Endometrial microvascular endothelial cells (primary cell): Measurements from ENCODE around the gene TBX4. TPM values are rescaled to one million over a fixed set of nuclear protein-coding genes. Genes with fewer than 3 reads are reported as not detected.

Experiments
- in situ Hi-C: cut with HindIII; loops from 2 replicates; pipeline ENCODE4 v1.10.0; 2017; ENCODE audit warnings: low sequenced_read_pairs, low pct_unique_long_range_greater_than_20kb; ENCODE audit errors: inconsistent ontology term
- total RNA-seq: library from RNA; depleted of rRNA; stranded (reverse); fragments of >200 nt; gene quantifications from one replicate; pipeline ENCODE4 v1.2.3, GENCODE V29; 2015; ENCODE audit errors: inconsistent ontology term

Gene TBX4
- total RNA-seq, 1 donor from 2014 or later = not detected

DNA sequence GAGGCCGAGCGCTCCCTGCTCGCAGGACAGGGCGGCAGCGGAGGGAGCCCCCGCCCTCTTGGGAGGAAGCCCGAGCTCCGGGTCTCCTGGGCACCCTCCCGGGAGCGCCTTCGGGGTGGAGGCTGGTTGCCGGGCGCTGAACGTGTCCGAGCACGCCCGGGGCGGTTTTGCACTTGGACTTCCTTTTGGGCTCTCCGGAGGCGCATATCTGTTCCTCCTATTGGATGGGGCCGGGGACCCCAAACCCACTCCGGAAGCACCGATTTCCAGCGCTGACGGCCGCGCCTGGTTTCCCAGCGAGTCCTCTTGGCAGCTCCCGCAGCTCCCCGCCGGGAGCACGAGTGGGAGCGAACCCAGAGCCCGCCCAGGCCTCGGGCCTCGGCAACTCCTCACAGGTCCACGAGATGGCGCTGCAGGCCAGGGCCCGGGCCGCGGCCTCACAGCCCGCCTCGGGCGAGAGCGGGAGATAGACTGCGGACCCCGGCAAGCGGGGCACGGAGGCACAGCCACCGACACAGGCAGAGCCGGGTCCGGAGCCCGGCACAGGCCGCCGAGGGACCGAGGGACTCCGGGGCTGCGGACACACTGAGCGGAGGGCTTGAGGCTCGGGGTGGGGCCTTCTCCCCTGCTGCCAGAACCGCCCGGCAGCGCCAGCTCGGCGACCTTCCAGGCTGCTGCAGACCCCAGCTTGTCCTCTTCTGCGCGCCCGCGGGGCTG lies 39.9 kb upstream of the TBX4 start:
- in situ Hi-C loops = no loop called here

GRCh38 chr17:61412860-61413660 lies 39.2 kb upstream of the TBX4 start:
- in situ Hi-C loops = no loop called here

GRCh38 chr17:61413661-61414126 lies 38.5 kb upstream of the TBX4 start:
- in situ Hi-C loops = no loop called here

- in situ Hi-C loops = no loop called here
Observed at GRCh38 chr17:61414141-61414935, 37.9 kb upstream of the TBX4 start.

GRCh38 chr17:61414936-61415251 lies 37.3 kb upstream of the TBX4 start:
- in situ Hi-C loops = no loop called here

DNA sequence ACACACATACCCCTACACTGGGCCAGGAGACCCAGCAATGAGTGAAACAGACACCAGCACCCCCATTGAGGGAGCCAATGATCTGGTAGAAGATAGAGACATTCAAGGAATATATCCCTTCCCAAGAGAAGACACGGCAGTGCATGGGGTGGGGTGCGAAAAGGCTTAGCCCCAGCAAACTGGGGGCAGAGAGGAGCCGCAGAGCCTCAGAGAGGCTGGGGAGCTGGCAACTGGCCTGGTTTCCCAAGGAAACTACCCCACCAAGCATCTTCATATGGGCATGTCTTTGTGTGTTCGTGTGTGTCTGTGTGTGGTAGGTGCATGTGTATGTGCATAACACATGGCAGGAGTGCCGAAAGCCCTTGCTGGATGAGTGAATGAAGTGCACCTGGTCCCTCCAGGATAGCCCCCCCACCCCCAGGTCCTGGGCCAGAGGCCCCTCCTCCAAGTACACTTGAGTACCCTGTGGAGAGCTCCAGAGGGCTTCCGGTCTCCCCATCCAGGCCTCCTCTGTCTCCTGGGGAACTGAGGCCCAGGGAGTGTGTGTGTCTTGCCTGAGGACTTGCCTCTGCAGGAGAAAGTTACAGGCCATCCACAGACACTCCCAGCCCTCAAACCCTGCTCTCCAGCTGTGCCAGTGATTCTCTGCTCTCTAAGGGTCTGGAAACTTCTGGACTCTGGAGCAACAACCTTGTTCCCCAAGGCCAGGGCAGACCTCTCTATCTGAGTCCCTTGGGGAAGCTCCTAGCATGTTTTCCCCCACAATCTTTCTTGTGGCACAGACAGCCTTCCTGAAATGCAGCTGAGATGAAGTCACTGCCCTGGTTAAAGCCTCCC lies 36.6 kb upstream of the TBX4 start:
- in situ Hi-C loops = no loop called here

GRCh38 chr17:61416211-61416539 lies 36.0 kb upstream of the TBX4 start:
- in situ Hi-C loops = no loop called here

DNA sequence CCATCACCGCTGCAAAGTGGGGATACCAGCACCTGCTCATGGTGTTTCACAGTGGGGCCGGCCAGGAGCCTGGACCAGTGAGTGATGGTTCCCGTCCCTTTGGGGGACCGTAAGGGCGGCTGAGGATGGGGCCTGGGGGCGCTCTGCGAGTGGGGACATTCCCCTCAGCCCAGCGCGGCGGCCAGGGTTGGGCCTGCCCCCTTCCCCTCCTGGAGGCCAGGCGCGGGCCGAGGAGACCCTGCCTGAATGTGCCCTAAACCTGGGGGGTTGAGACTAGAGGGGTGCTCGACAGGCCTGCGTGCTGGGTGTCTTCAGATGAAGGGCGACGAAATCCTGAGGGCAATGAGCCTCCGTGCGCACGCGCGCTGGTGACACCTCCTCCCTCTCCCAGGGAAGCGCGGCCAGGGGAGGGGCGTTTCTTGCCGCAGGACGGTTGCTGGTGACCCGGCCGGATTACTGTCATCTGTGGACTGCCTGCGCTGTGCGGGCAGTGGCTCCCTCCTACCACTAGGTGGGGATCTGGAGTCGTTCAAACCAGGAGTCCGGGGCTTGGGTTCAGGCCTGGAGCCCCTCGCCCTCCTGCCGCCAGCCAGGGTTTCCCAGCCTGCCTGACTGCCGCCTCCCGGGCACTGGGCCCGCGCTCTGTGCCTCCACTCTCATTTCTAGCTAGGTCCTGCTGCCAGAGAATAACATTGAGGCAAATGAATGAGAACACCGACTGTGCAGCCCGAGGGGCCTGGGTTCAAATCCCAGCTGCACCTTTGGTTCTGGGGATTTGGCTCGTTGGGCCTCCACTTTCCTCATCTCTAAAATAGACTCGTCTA lies 35.5 kb upstream of the TBX4 start:
- in situ Hi-C loops = no loop called here

- in situ Hi-C loops = no loop called here
Observed at GRCh38 chr17:61418449-61418848, 33.8 kb upstream of the TBX4 start.

DNA sequence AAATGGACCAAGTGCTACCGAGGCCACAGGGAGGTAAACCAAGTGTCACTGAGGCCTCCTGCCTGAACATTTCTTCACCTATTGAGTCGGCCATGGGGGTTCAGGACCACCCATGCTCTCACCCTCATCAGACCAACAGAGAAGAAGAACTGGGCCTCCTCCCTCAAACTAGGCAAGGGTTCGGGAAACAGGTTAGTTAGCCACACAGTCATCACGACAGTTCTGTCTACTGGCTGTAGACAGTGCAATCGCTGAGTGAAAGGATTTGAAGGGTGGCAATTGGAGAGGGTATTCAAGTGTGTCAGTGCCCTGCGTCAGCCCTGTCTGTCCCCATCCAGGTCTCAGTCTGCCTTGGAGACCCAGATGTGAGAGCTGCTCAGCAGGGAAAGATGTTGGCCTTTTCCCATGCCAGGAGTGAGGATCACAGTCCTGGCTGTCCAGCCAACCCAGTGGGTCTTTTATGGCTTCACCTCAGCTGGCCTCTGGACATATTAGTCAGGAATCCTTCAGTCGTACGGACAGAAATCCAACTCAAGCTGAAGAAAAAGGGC lies 32.7 kb upstream of the TBX4 start:
- in situ Hi-C loops = no loop called here

DNA sequence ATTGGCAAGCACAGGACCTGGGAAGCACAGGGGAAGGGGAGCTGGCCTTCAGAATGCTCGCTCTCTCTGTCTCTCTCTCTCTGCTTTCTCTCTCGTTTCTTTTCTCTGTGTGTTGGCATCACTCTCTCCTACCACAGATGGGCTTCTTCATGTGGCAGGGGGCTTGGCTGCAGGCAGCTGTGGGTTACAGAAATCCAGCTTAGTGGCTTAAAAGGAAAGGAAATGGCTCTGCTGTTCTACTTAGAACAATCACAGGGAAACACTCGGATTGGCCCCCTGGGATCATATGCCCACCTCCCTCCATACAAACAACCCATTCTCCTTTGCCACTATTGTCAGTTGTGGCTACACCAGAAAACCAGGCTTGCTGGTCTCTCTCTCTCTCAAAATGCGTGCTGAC lies 32.2 kb upstream of the TBX4 start:
- in situ Hi-C loops = no loop called here

DNA sequence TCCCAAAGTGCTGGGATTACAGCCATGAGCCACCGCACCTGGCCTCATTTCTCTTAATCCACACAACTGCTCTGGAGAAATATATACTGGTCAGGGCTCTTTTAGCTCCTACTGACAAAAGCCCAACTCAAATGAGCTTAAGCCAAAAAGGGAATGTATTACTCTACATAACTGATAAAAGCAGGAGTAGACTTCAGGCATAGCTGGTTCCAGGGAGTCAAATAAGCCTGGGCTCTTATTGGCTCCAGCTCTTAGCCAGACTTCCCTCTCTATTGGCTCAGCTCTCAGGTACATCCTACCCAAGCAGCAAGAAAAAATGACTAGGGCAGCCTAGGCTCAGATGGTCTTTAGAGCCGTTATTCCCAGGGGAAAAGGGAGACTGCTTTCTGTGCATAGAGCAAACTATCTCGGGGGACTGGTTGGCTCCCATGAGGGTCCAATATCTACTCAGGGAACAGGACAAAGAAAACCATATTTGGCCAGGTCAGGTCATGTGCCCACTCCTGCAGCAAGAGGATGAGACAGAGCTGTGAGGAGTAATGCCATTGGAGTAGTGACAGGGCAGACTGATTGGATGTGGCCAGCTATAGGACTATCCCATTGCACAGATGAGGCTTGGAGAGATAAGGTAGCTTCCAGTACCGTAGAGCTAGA lies 31.4 kb upstream of the TBX4 start:
- in situ Hi-C loops = no loop called here

DNA sequence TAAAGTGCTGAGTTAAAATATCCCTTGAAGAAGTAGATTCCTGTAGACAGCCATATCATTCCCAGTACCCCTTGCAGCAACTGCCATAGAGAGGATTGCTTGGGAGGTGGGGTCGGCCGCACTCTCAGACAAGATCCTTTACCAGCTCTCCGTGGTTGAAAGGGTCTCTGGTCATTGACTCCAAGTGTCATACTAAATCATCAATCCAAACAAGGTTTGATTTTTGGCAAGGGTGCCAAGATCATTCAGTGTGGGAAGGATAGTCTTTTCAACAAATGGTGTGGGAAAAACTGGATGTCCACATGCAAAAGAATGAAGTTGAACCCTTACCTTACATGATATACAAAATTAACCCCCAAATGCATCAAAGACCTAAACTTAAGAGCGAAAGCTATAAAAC lies 30.8 kb upstream of the TBX4 start:
- in situ Hi-C loops = no loop called here

DNA sequence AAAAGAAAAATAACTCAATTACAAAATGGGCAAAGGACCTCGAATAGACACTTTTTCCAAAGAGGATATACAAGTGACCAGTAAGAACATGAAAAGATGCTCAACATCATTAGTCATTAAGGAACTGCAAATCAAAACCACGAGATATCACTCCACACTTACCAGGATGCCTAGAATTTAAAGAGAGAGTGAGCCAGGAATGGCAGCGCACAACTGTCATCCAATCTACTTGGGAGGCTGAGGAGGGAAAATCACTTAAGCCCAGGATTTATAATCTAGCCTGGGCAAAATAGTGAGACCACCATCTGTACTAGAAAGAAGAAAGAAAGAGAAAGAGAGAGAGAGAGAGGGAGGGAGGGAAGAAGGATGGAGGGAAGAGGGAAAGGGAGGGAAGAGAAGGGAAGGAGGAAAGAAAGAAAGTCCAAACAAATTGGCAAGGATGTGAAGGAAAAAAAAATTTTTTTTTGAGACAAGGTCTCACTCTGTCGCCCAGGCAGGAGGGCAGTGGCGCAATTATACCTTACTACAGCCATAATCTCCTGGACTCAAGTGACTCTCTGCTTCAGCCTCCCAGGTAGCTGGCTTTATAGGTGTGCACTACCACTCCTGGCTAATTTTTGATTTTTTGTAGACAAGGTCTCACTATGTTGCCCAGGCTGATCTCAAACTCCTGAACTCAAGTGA lies 30.0 kb upstream of the TBX4 start:
- in situ Hi-C loops = no loop called here

DNA sequence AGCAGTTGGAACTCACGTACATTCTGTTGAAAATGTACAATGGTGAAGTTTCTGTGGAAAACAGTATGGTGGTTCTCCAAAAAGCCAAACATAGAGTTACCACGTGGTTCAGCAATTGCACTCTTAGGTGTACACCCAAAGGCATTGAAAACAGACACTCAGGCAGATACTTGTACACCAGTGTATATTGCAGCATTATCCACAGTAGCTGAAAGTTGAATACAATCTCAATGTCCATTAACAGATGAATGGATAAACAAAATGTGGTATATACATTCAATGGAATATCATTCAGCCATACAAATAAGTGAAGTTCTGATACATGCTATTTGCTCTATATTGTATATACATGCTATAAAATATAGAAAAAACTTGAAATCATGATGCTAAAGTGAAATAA lies 29.4 kb upstream of the TBX4 start:
- in situ Hi-C loops = no loop called here

- in situ Hi-C loops = no loop called here
Observed at GRCh38 chr17:61423967-61424649, 28.1 kb upstream of the TBX4 start.
